AG04449 (cell line): ENCODE results near the gene UFC1.

Experiments used
- CTCF ChIA-PET: fragments of 350-600 bp; formaldehyde crosslinking; extraction: SDS; loops from one replicate; lab custom pipeline; 2021; ENCODE audit warnings: antibody characterized with exemption; lab: Yijun Ruan, JAX
- POLR2A ChIA-PET: fragments of 400-600, 350-600 bp; formaldehyde crosslinking; extraction: SDS; loops from one replicate; lab custom pipeline; 2020; ENCODE audit warnings: antibody characterized with exemption, inconsistent platforms; lab: Yijun Ruan, JAX
- DNase-seq: peaks from one replicate; pipeline ENCODE4 v3.0.0-alpha.2; 2010; ENCODE audit warnings: low read depth, low spot score
- H3K4me3 ChIP-seq: 2 replicates; pipeline ENCODE4 v1.5.1; 2011; ENCODE audit warnings: low read depth, mild to moderate bottlenecking, control low read depth, low read length
- TF ChIP-seq, protein P1 (sequence below): IDR thresholded peaks from one replicate; pipeline ENCODE4 v1.5.1; 2011; ENCODE audit warnings: mild to moderate bottlenecking, moderate library complexity, low read length, control low read depth, inconsistent platforms; ENCODE audit not compliant: insufficient read depth; ENCODE audit errors: missing control alignments

UFC1 gene

GRCh38 chr1:161153682-161154337 is at the start of gene UFC1:
UFC1 (plus strand) TSS chr1:161153978; CDS start chr1:161153998, 20 bp downstream.
- CTCF ChIA-PET = interaction anchor here (0.5 to 2.7 kb wide), 4 partner anchors 12 to 21 kb away, joined by 3 to 15 read pairs (median 4); partner anchors contain the start of genes DEDD and PPOX
- no peak for DNase-seq
- POLR2A ChIA-PET = interaction anchor here (0.9 to 1.7 kb wide), 6 partner anchors 12 to 108 kb away, joined by 3 to 8 read pairs (median 3); partner anchors contain the start of genes DEDD, PPOX and USF1
- peak within 1 kb of the TSS; percentile 94 for H3K4me3 ChIP-seq
- TF ChIP-seq, protein P1, sequence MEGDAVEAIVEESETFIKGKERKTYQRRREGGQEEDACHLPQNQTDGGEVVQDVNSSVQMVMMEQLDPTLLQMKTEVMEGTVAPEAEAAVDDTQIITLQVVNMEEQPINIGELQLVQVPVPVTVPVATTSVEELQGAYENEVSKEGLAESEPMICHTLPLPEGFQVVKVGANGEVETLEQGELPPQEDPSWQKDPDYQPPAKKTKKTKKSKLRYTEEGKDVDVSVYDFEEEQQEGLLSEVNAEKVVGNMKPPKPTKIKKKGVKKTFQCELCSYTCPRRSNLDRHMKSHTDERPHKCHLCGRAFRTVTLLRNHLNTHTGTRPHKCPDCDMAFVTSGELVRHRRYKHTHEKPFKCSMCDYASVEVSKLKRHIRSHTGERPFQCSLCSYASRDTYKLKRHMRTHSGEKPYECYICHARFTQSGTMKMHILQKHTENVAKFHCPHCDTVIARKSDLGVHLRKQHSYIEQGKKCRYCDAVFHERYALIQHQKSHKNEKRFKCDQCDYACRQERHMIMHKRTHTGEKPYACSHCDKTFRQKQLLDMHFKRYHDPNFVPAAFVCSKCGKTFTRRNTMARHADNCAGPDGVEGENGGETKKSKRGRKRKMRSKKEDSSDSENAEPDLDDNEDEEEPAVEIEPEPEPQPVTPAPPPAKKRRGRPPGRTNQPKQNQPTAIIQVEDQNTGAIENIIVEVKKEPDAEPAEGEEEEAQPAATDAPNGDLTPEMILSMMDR = no peak

DNA sequence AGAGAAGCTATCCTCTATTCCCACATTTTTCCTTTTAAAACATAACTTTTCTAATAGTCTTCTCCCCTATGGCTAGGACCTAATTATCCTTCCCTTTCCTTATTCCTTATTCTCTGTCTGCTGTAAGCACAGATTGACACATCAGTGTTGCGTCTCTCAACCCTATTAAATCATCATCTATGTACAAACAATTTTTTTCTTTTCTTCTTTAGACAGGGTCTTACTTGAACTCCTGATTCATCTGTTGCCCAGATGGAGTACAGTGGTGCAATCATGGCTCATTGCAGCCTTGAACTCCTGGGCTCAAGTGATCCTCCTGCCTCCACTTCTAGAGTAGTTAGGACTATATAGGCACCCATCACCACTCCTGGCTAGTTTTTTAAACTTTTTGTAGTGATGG is 47.3 kb upstream of the UFC1 start:
- CTCF ChIA-PET = interaction anchor here (0.6 to 2.5 kb wide), 6 partner anchors 9 to 113 kb away, joined by 3 to 10 read pairs (median 4); partner anchors contain the start of genes NIT1 and PFDN2
- POLR2A ChIA-PET = no interaction called here
- TF ChIP-seq, protein P1 = no peak
- DNase-seq = no peak
- no peak overlapping the region for H3K4me3 ChIP-seq

GRCh38 chr1:161111117-161111516 is 42.7 kb upstream of the UFC1 start:
- CTCF ChIA-PET = interaction anchor here (1.0 kb wide), 1 partner anchor 69 kb away, joined by 3 read pairs; no protein-coding TSS in a partner anchor
- no peak overlapping the region for H3K4me3 ChIP-seq
- DNase-seq = no peak
- TF ChIP-seq, protein P1 = no peak
- POLR2A ChIA-PET = interaction anchor here (0.6 kb wide), 1 partner anchor 207 kb away, joined by 7 read pairs; no protein-coding TSS in a partner anchor

DNA sequence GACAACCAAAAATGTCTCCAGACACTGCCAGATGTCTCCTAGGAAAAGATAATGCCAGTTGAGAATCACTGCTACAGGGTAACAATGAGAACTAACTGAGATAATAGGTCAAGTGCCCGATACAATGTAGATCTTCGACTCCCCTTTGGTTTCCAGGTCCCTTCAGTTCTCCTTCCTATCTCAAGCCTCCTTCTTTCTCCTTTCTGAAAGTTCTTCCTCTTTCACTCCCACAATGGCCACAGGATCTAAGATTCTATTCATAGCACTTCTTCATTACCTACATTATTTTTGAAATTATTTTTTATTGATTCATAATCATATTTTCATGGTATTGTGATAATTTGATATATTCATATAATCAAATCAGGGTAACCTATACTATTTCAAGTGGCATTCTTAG is 42.3 kb upstream of the UFC1 start:
- H3K4me3 ChIP-seq = no peak overlapping the region
- ChIA-PET CTCF (interaction anchor here (0.7 to 6.8 kb wide), 5 partner anchors 10 to 80 kb away, joined by 3 to 57 read pairs (median 4); partner anchors contain the start of gene KLHDC9), POLR2A (interaction anchor here (0.6 kb wide), 1 partner anchor 207 kb away, joined by 7 read pairs; no protein-coding TSS in a partner anchor)
- DNase-seq = no peak
- TF ChIP-seq, protein P1 = no peak

- H3K4me3 ChIP-seq = no peak overlapping the region
- no peak for DNase-seq
- CTCF ChIA-PET = interaction anchor here (6.8 kb wide), 1 partner anchor 17 kb away, joined by 57 read pairs; the partner anchor contains the start of gene KLHDC9
- POLR2A ChIA-PET = no interaction called here
- TF ChIP-seq, protein P1 = no peak
These were observed 39.9 kb upstream of the UFC1 start for GRCh38 chr1:161113915-161114314.

- POLR2A ChIA-PET = interaction anchor here (0.6 kb wide), 1 partner anchor 18 kb away, joined by 3 read pairs; the partner anchor contains the start of gene DEDD
These were observed 39.2 kb upstream of the UFC1 start for GRCh38 chr1:161114556-161114955.

More at GRCh38 chr1:161114556-161114955, 39.2 kb upstream of the UFC1 start:
- TF ChIP-seq, protein P1 = no peak
- H3K4me3 ChIP-seq = no peak overlapping the region
- no peak for DNase-seq
- CTCF ChIA-PET = interaction anchor here (2.2 to 6.8 kb wide), 2 partner anchors 14 to 18 kb away, joined by 6 to 57 read pairs; partner anchors contain the start of gene KLHDC9
